HEK293T (cell line): ENCODE measurements around the gene SLC8A1.
A peak's percentile ranks its signal among the peaks of the same experiment; 100 is the strongest.

Experiments
- CTCF ChIA-PET: fragments of 350-600 bp; formaldehyde crosslinking; extraction: SDS; loops from one replicate; lab custom pipeline; 2021; ENCODE audit warnings: antibody characterized with exemption, inconsistent platforms; lab: Yijun Ruan, JAX
- POLR2A ChIA-PET: fragments of 350-600 bp; formaldehyde crosslinking; extraction: SDS; loops from one replicate; lab custom pipeline; 2020; ENCODE audit warnings: antibody characterized with exemption, inconsistent platforms; lab: Yijun Ruan, JAX
- DNase-seq: peaks from one replicate; pipeline ENCODE4 v3.0.0; 2012; ENCODE audit warnings: mixed read lengths; ENCODE audit errors: extremely low spot score
- ARNT ChIP-seq: fragments of 450-650 bp; IDR thresholded peaks from 2 replicates; pipeline ENCODE4 v1.6.1; 2017; ENCODE audit warnings: mild to moderate bottlenecking
- BHLHE40 ChIP-seq: fragments of 450-650 bp; IDR thresholded peaks from 2 replicates; pipeline ENCODE4 v1.6.1; 2016; ENCODE audit warnings: mild to moderate bottlenecking, moderate library complexity, borderline replicate concordance
- CTBP1 ChIP-seq: fragments of 450-650 bp; IDR thresholded peaks from 2 replicates; pipeline ENCODE4 v1.6.1; 2016; ENCODE audit warnings: borderline replicate concordance
- ELF4 ChIP-seq: fragments of 450-650 bp; IDR thresholded peaks from 2 replicates; pipeline ENCODE4 v1.6.1; 2017; ENCODE audit warnings: antibody characterized with exemption
- FOXA1 ChIP-seq: fragments of 450-650 bp; IDR thresholded peaks from 2 replicates; pipeline ENCODE4 v1.6.1; 2016; ENCODE audit warnings: mild to moderate bottlenecking
- FOXK2 ChIP-seq: fragments of 450-650 bp; IDR thresholded peaks from 2 replicates; pipeline ENCODE4 v1.6.1; 2016; ENCODE audit warnings: mild to moderate bottlenecking
- FOXM1 ChIP-seq: fragments of 450-650 bp; IDR thresholded peaks from 2 replicates; pipeline ENCODE4 v1.6.1; 2017; ENCODE audit warnings: mild to moderate bottlenecking, borderline replicate concordance
- HDGF ChIP-seq: fragments of 450-650 bp; IDR thresholded peaks from 2 replicates; pipeline ENCODE4 v1.6.1; 2017; ENCODE audit warnings: antibody characterized with exemption, borderline replicate concordance
- L3MBTL2 ChIP-seq: fragments of 450-650 bp; conservative IDR thresholded peaks from 2 replicates; pipeline ENCODE4 v1.6.1; 2016; ENCODE audit warnings: mild to moderate bottlenecking
- LEF1 ChIP-seq: fragments of 450-650 bp; IDR thresholded peaks from 2 replicates; pipeline ENCODE4 v1.6.1; 2017; ENCODE audit warnings: mild to moderate bottlenecking, borderline replicate concordance
- NFRKB ChIP-seq: fragments of 450-650 bp; IDR thresholded peaks from 2 replicates; pipeline ENCODE4 v1.6.1; 2016; ENCODE audit warnings: mild to moderate bottlenecking, moderate library complexity
- PKNOX1 ChIP-seq: fragments of 450-650 bp; IDR thresholded peaks from 2 replicates; pipeline ENCODE4 v1.6.1; 2016
- SP1 ChIP-seq: fragments of 450-650 bp; IDR thresholded peaks from 2 replicates; pipeline ENCODE4 v1.6.1; 2017
- SUZ12 ChIP-seq: fragments of 450-650 bp; IDR thresholded peaks from 2 replicates; pipeline ENCODE4 v1.6.1; 2016; ENCODE audit warnings: mild to moderate bottlenecking
- TARDBP ChIP-seq: fragments of 450-650 bp; IDR thresholded peaks from 2 replicates; pipeline ENCODE4 v1.6.1; 2016
- ZNF384 ChIP-seq: fragments of 450-650 bp; IDR thresholded peaks from 2 replicates; pipeline ENCODE4 v1.6.1; 2016

Gene SLC8A1

GRCh38 chr2:40454321-40454720 lies 2.4 kb upstream of the SLC8A1 start:
- ChIA-PET CTCF (no interaction called here), POLR2A (no interaction called here)
- TF ChIP-seq HDGF = no peak
- no peak for TF ChIP-seq TARDBP
- no peak for TF ChIP-seq CTBP1
- no peak for TF ChIP-seq FOXK2
- TF ChIP-seq ELF4 = no peak
- DNase-seq = no peak

GRCh38 chr2:40452786-40453185 lies 896 bp upstream of the SLC8A1 start:
- no peak for DNase-seq
- CTCF ChIA-PET = interaction anchor here (0.6 to 1.2 kb wide), 2 partner anchors 78 to 102 kb away, joined by 3 to 4 read pairs; no protein-coding TSS in a partner anchor
- POLR2A ChIA-PET = interaction anchor here (1.0 kb wide), 1 partner anchor 9 kb away, joined by 3 read pairs; no protein-coding TSS in a partner anchor
- TF ChIP-seq FOXA1 (no peak), ARNT (no peak), HDGF (no peak), TARDBP (no peak), CTBP1 (no peak), BHLHE40 (no peak), SUZ12 (no peak), L3MBTL2 (no peak), PKNOX1 (no peak), NFRKB (no peak), ELF4 (no peak), SP1 (no peak), ZNF384 (no peak), FOXM1 (no peak)

- TF ChIP-seq ARNT (no peak), ELF4 (no peak), FOXK2 (no peak), SUZ12 (no peak), CTBP1 (no peak), TARDBP (no peak), PKNOX1 (no peak), L3MBTL2 (no peak), HDGF (no peak), BHLHE40 (no peak), FOXA1 (no peak), LEF1 (no peak), NFRKB (no peak)
- CTCF ChIA-PET = interaction anchor here (0.5 to 1.5 kb wide), 4 partner anchors 19 to 537 kb away, joined by 3 to 4 read pairs (median 3); no protein-coding TSS in a partner anchor
- peak; percentile 47 for DNase-seq
- POLR2A ChIA-PET = no interaction called here
Observed at GRCh38 chr2:40450796-40451430, 977 bp downstream of the SLC8A1 start.

- TF ChIP-seq ELF4 = no peak
- TF ChIP-seq SP1 = no peak
- TF ChIP-seq FOXK2 = no peak
- TF ChIP-seq LEF1 = no peak
- no peak for TF ChIP-seq NFRKB
- no peak for TF ChIP-seq BHLHE40
- TF ChIP-seq L3MBTL2 = no peak
- no peak for TF ChIP-seq SUZ12
- no peak for TF ChIP-seq PKNOX1
- no peak for TF ChIP-seq ZNF384
- no peak for TF ChIP-seq FOXM1
- TF ChIP-seq CTBP1 = no peak
- no peak for TF ChIP-seq FOXA1
- TF ChIP-seq ARNT = no peak
- no peak for TF ChIP-seq HDGF
- no peak for TF ChIP-seq TARDBP
- ChIA-PET CTCF (interaction anchor here (0.5 to 1.5 kb wide), 5 partner anchors 20 to 800 kb away, joined by 3 to 5 read pairs (median 3); no protein-coding TSS in a partner anchor), POLR2A (no interaction called here)
- no peak for DNase-seq
Observed at GRCh38 chr2:40450066-40450795, 1.7 kb downstream of the SLC8A1 start.

GRCh38 chr2:40448476-40449079 lies 3.3 kb downstream of the SLC8A1 start:
- POLR2A ChIA-PET = no interaction called here
- TF ChIP-seq SUZ12 (no peak), FOXM1 (no peak), ARNT (no peak), L3MBTL2 (no peak), FOXK2 (no peak), PKNOX1 (peak; percentile 84), NFRKB (no peak), FOXA1 (no peak)
- CTCF ChIA-PET = interaction anchor here (0.6 to 1.0 kb wide), 5 partner anchors 106 to 1929 kb away, joined by 3 to 5 read pairs (median 3); no protein-coding TSS in a partner anchor
- peak; percentile 46 for DNase-seq
